22Rv1 (cell line): Measurements from ENCODE around the gene GLIS1.

Source experiments
- H3K27ac ChIP-seq: fragments of 450-650 bp; 2 replicates; pipeline ENCODE4 v1.5.1; 2017
- ZFX ChIP-seq: fragments of 450-650 bp; IDR thresholded peaks from 2 replicates; pipeline ENCODE4 v1.6.1; 2017; ENCODE audit warnings: antibody characterized with exemption, borderline replicate concordance
- TF ChIP-seq, protein P1 (sequence below): fragments of 450-650 bp; IDR thresholded peaks from 2 replicates; pipeline ENCODE4 v1.5.1; 2017; ENCODE audit warnings: mild to moderate bottlenecking

The GLIS1 gene

DNA sequence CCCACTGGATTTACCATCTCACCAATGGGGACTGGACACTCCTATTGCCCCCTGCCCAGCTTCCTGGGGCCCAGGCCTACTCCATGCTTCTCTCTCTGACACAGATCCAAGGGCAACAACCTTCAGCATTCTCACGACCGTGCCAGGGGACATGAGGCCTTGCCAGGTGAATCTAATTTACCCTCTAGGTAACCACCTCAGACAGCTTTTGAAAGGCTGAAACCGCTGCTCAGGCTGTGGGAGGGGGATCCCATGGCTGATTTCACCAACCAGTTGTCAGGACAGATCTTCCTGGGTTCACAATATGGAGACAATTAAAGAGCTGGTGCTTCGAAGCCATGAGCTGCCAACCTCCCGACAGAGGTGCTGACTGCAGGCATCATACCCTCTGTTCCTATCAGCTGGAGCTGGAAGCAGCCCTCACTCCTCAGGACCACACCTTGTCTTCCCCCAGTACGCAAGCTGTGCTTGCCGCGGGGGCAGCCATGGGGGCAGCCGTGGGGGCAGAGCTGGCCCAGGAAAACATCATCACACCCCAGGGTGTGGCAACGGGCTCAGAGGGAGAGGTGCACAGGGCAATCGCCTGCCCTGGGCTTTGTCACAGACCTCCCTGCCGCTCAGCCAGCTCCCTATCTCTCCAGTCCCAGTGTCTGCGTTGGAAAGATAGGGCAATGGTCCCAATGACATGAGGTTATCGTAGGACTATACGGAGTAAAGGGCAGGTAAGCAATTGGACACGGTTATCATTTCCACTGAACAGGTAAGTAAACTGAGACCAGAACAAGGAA, 159.5 kb downstream of the GLIS1 start:
- TF ChIP-seq, protein P1, sequence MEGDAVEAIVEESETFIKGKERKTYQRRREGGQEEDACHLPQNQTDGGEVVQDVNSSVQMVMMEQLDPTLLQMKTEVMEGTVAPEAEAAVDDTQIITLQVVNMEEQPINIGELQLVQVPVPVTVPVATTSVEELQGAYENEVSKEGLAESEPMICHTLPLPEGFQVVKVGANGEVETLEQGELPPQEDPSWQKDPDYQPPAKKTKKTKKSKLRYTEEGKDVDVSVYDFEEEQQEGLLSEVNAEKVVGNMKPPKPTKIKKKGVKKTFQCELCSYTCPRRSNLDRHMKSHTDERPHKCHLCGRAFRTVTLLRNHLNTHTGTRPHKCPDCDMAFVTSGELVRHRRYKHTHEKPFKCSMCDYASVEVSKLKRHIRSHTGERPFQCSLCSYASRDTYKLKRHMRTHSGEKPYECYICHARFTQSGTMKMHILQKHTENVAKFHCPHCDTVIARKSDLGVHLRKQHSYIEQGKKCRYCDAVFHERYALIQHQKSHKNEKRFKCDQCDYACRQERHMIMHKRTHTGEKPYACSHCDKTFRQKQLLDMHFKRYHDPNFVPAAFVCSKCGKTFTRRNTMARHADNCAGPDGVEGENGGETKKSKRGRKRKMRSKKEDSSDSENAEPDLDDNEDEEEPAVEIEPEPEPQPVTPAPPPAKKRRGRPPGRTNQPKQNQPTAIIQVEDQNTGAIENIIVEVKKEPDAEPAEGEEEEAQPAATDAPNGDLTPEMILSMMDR: no peak
- TF ChIP-seq ZFX: no peak
- no peak overlapping the region for H3K27ac ChIP-seq

DNA sequence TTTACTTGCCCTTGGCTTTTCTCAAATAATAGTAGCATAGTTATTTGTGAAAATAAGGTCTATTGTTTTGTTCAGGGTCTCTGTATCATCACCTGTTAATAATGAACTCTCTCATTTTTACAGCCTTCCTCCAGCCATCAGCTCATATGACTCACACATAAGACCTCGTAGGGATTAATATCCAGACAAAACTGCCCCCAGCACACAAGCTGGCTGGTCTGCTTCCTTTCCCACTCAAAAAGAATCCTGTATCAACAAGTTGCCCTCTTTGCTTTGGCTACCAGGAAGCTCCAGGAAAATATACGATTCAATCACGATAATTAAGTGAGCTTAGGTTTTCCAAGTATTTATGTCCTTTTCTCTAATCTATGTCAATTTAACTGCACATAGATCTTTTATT, 160.6 kb downstream of the GLIS1 start:
- TF ChIP-seq ZFX: no peak
- TF ChIP-seq, protein P1: no peak
- no peak overlapping the region for H3K27ac ChIP-seq

DNA sequence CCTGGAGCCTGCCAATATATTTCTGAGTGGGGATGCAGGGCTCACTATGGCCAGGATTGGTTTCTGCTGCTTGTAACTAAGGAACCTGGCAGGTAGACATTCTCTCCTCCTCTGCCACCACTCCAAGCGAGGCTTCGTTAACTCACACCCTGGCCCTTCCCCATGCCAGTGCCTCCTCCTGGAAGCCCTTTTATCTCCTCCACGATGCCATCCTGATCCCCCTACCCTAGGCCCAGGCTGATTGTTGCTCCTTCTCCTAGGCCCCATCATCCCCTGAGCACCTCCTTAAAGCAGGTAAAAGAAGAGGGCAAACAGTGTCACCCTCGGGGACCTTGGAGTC, 161.2 kb downstream of the GLIS1 start:
- H3K27ac ChIP-seq: no peak overlapping the region
- TF ChIP-seq, protein P1: no peak
- TF ChIP-seq ZFX: no peak

DNA sequence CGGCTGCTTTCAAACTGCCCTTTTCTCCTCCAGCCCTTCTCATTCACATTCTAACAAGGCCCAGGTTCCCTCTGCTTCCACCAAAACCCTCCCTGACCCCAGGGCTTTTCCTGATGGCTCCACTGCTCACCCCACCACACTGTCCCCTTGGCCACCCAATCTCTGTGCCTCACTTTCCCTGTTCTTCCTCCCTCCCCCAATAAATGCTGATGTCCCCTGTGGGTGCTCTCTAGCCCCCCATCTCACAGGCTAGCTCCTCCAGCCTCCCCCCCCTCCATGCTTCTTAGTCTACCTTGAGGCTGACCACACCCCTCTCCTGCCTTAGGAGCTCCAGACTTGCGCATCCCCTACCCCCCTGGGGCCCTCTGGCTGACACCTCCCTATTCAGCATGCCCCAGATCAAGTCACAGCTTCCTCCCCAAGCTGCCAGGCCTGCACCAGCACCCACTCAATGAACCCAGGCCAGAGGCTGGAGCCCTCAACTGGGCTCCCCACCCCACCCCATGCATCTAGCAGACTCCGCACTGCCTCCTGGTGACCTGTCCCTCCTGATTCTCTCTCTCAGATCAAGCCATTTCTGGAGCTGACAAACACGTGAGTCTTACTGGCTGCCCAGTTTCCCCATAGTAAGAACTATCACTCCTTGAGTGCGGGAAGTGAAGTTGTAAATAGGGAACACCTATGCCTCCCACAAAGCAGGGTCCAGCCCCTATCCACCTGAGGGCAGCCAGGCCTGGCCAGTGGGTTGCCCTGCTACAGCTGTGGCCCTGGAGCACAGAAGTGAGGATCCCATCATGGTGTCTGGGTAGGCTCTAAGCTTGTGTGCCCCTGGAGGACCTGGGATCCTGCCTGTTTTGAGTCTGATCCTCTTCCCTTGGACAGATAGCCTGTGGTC, 161.9 kb downstream of the GLIS1 start:
- no peak overlapping the region for H3K27ac ChIP-seq
- TF ChIP-seq, protein P1: no peak
- TF ChIP-seq ZFX: no peak

DNA sequence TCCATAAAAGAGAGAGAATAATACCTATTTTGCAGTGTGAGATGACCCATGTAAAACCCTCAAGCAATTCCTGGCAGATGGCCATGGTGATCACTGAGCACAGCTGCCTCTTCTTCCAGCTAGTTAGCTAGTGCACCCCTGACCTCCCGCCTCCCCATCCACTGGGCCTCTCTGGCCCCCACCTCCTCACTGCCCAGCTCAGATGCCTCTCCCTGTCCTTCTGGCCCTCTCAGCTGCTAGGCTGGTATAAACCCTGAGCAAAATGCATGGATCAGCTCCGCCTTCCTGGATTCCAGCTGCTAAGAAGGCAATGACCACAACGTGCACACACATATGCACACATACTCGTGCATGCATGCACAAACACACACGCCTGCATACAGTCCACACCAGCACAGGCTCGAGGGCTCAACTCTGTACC, 162.6 kb downstream of the GLIS1 start:
- H3K27ac ChIP-seq: no peak overlapping the region
- no peak for TF ChIP-seq ZFX
- TF ChIP-seq, protein P1: no peak

DNA sequence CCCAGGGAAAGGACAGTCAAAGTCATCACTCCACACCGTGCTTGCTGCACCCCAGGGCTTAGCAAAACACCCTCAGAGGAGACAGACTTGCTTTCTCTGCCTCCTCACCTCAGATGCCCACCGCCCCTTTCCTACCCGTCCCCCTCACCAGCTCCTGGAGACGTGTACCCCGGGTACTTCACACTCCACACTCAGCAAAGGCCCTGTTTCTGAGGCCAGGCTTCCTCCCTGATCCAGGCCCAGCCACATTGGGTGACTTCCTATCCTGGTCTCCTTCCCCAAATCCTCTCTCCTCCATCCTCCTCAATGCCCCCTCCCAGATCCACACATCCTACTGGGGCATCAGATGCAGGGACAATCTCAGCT, 163.0 kb downstream of the GLIS1 start:
- TF ChIP-seq, protein P1: no peak
- TF ChIP-seq ZFX: no peak
- no peak overlapping the region for H3K27ac ChIP-seq
